GM23338 (cell line): Measurements from ENCODE around the gene NLRC3. TPM values are rescaled to one million over a fixed set of nuclear protein-coding genes. Genes with fewer than 3 reads are reported as not detected.

ENCODE experiments used
- ATAC-seq: fragments of 200-7000 bp; cut with Tn5 transposase; 3 replicates; pipeline ENCODE4 v1.9.1; 2020
- DNase-seq: peaks from one replicate; pipeline ENCODE4 v3.0.0-alpha.2; 2015; ENCODE audit warnings: low spot score
- H2AFZ ChIP-seq: fragments of 200-600 bp; sonication (generic); 2 replicates; pipeline ENCODE4 v1.8.0; 2016; ENCODE audit warnings: antibody characterized with exemption, mild to moderate bottlenecking, moderate library complexity
- H3F3A ChIP-seq: fragments of 200-600 bp; sonication (generic); replicated peaks from 2 replicates; pipeline ENCODE4 v1.8.0; 2017; ENCODE audit warnings: antibody characterized with exemption, mixed run types, low read depth
- H3K27ac ChIP-seq: fragments of 200-600 bp; sonication (generic); 2 replicates; pipeline ENCODE4 v1.6.1; 2016; ENCODE audit warnings: low read depth
- H3K27me3 ChIP-seq: fragments of 200-600 bp; sonication (generic); 2 replicates; pipeline ENCODE4 v1.8.0; 2016; ENCODE audit warnings: mild to moderate bottlenecking, mixed run types, moderate library complexity; ENCODE audit not compliant: insufficient read depth
- H3K36me3 ChIP-seq: fragments of 200-600 bp; sonication (generic); 2 replicates; pipeline ENCODE4 v1.8.0; 2016; ENCODE audit warnings: mild to moderate bottlenecking; ENCODE audit not compliant: insufficient read depth
- H3K4me1 ChIP-seq: fragments of 200-600 bp; sonication (generic); 2 replicates; pipeline ENCODE4 v1.8.0; 2016; ENCODE audit warnings: mild to moderate bottlenecking, moderate library complexity; ENCODE audit not compliant: insufficient read depth
- H3K4me2 ChIP-seq: fragments of 200-600 bp; sonication (generic); 2 replicates; pipeline ENCODE4 v1.7.1; 2017; ENCODE audit warnings: mixed run types
- H3K4me3 ChIP-seq: fragments of 200-600 bp; sonication (generic); 2 replicates; pipeline ENCODE4 v1.6.1; 2016; ENCODE audit warnings: mixed run types
- H3K79me2 ChIP-seq: fragments of 200-600 bp; sonication (generic); replicated peaks from 2 replicates; pipeline ENCODE4 v1.8.0; 2017; ENCODE audit warnings: mild to moderate bottlenecking; ENCODE audit not compliant: insufficient read depth
- H3K9me2 ChIP-seq: fragments of 200-600 bp; sonication (generic); 2 replicates; pipeline ENCODE4 v1.8.0; 2017; ENCODE audit not compliant: insufficient read depth
- H4K20me1 ChIP-seq: fragments of 200-600 bp; sonication (generic); replicated peaks from 2 replicates; pipeline ENCODE4 v1.8.0; 2017; ENCODE audit warnings: mild to moderate bottlenecking; ENCODE audit not compliant: insufficient read depth
- H3K27ac Mint-ChIP-seq: 2 replicates; pipeline ENCODE4 v1.8.0; 2020; ENCODE audit warnings: inconsistent platforms, mild to moderate bottlenecking, moderate library complexity, mixed read lengths
- H3K27me3 Mint-ChIP-seq: 3 replicates; pipeline ENCODE4 v1.8.0; 2022; ENCODE audit warnings: low read depth, mild to moderate bottlenecking, moderate library complexity, mixed read lengths, inconsistent platforms; ENCODE audit not compliant: insufficient read depth, poor library complexity
- H3K36me3 Mint-ChIP-seq: 3 replicates; pipeline ENCODE4 v1.8.0; 2021; ENCODE audit warnings: low read depth, mild to moderate bottlenecking, inconsistent platforms, moderate library complexity, mixed read lengths
- H3K4me1 Mint-ChIP-seq: 3 replicates; pipeline ENCODE4 v1.8.0; 2020; ENCODE audit warnings: mild to moderate bottlenecking, inconsistent platforms, mixed read lengths
- H3K4me3 Mint-ChIP-seq: 3 replicates; pipeline ENCODE4 v1.8.0; 2021; ENCODE audit warnings: moderate library complexity, mild to moderate bottlenecking, inconsistent platforms, mixed read lengths
- H3K9me3 Mint-ChIP-seq: 3 replicates; pipeline ENCODE4 v1.8.0; 2020; ENCODE audit warnings: moderate library complexity, mild to moderate bottlenecking, inconsistent platforms, mixed read lengths
- ETS1 ChIP-seq: IDR thresholded peaks from 2 replicates; pipeline ENCODE4 v1.6.1; 2016; ENCODE audit warnings: antibody characterized with exemption
- EZH2 ChIP-seq: fragments of 200-600 bp; sonication (generic); IDR thresholded peaks from one replicate; pipeline ENCODE4 v1.8.0; 2017; ENCODE audit warnings: antibody characterized with exemption, mild to moderate bottlenecking, low read depth; ENCODE audit not compliant: unreplicated experiment
- EZH2phosphoT487 ChIP-seq: fragments of 200-600 bp; sonication (generic); IDR thresholded peaks from one replicate; pipeline ENCODE4 v1.8.1; 2018; ENCODE audit warnings: antibody characterized with exemption; ENCODE audit not compliant: unreplicated experiment
- NANOG ChIP-seq: IDR thresholded peaks from 2 replicates; pipeline ENCODE4 v1.6.1; 2016; ENCODE audit warnings: antibody characterized with exemption, borderline replicate concordance
- POLR2AphosphoS5 ChIP-seq: IDR thresholded peaks from 2 replicates; pipeline ENCODE4 v1.6.1; 2016; ENCODE audit warnings: antibody characterized with exemption, low read depth
- STAT1 ChIP-seq: IDR thresholded peaks from one replicate; pipeline ENCODE4 v1.6.1; 2016; ENCODE audit warnings: antibody characterized with exemption; ENCODE audit not compliant: unreplicated experiment
- ZNF114 ChIP-seq: fragments of 250-450 bp; sonication (Bioruptor Pico); IDR thresholded peaks from 2 replicates; pipeline ENCODE4 v1.5.0; 2020; ENCODE audit warnings: mild to moderate bottlenecking, moderate library complexity
- ZNF331 ChIP-seq: fragments of 250-450 bp; sonication (Bioruptor Pico); IDR thresholded peaks from 2 replicates; pipeline ENCODE4 v1.5.0; 2020; ENCODE audit warnings: low read depth, mild to moderate bottlenecking, moderate library complexity
- polyA plus RNA-seq: library from polyadenylated mRNA; unstranded; fragments of >200 nt; fragmentation: Nextera tagmentation; extraction: Ambion mirVana; gene quantifications from 2 replicates; pipeline ENCODE4 v1.2.1, GENCODE V29; 2016
- total RNA-seq: library from RNA; depleted of rRNA; stranded (reverse); fragments of >200 nt; shearing (Covaris generic); gene quantifications from 2 replicates; pipeline ENCODE4 v1.2.3, GENCODE V29; 2014
- TF ChIP-seq, protein P1 (sequence below): IDR thresholded peaks from one replicate; pipeline ENCODE4 v1.6.1; 2018; ENCODE audit warnings: antibody characterized with exemption; ENCODE audit not compliant: unreplicated experiment
- TF ChIP-seq, protein P2 (sequence below): fragments of 250-450 bp; sonication (Bioruptor Pico); IDR thresholded peaks from 2 replicates; pipeline ENCODE4 v1.5.0; 2020; ENCODE audit warnings: mild to moderate bottlenecking, moderate library complexity

Gene NLRC3
- total and polyA plus RNA-seq, 2 experiments from 2014 or later = 0.11 to 0.49 TPM

- TF ChIP-seq, protein P1, sequence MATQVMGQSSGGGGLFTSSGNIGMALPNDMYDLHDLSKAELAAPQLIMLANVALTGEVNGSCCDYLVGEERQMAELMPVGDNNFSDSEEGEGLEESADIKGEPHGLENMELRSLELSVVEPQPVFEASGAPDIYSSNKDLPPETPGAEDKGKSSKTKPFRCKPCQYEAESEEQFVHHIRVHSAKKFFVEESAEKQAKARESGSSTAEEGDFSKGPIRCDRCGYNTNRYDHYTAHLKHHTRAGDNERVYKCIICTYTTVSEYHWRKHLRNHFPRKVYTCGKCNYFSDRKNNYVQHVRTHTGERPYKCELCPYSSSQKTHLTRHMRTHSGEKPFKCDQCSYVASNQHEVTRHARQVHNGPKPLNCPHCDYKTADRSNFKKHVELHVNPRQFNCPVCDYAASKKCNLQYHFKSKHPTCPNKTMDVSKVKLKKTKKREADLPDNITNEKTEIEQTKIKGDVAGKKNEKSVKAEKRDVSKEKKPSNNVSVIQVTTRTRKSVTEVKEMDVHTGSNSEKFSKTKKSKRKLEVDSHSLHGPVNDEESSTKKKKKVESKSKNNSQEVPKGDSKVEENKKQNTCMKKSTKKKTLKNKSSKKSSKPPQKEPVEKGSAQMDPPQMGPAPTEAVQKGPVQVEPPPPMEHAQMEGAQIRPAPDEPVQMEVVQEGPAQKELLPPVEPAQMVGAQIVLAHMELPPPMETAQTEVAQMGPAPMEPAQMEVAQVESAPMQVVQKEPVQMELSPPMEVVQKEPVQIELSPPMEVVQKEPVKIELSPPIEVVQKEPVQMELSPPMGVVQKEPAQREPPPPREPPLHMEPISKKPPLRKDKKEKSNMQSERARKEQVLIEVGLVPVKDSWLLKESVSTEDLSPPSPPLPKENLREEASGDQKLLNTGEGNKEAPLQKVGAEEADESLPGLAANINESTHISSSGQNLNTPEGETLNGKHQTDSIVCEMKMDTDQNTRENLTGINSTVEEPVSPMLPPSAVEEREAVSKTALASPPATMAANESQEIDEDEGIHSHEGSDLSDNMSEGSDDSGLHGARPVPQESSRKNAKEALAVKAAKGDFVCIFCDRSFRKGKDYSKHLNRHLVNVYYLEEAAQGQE = no peak
- TF ChIP-seq EZH2phosphoT487 = no peak
These were observed 21.9 kb upstream of the NLRC3 start (continued) for GRCh38 chr16:3599121-3599520.

DNA sequence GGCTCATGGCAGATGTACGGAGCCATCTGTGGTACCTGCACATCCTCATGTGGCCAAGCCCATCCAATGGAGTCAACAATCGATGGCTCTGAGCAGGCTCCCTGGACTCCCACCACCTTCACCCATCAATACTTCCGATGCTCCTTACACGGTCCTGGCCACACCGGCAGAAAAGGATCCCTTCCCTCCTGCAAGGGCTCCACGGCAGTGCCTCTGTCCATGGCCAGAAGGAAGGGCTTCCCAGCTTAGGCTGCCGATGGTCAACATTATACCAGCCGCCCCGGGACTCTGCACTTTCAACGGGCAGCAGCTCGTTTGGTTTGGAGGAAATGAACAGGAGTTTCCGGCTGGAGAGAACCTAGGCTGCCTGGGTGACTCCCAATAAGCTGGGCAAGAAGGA lies 21.0 kb upstream of the NLRC3 start:
- no peak overlapping the region for H3K4me3 Mint-ChIP-seq
- H3K36me3 Mint-ChIP-seq = peaks cover 70% of the 10 kb centered on the region
- H3K4me3 ChIP-seq = no peak overlapping the region
- no peaks in the 10 kb centered on the region for H4K20me1 ChIP-seq
- H3K9me3 Mint-ChIP-seq = peaks cover 30% of the 10 kb centered on the region
- no peaks in the 10 kb centered on the region for H3K27me3 ChIP-seq
- H3K9me2 ChIP-seq = no peaks in the 10 kb centered on the region
- TF ChIP-seq ETS1 (no peak), ZNF114 (CRISPR knock-in tag) (no peak), POLR2AphosphoS5 (no peak)
- DNase-seq (no peak), ATAC-seq (no peak)
- no peak overlapping the region for H3K4me2 ChIP-seq
- H3K27ac ChIP-seq = no peak overlapping the region
- no peaks in the 10 kb centered on the region for H3K79me2 ChIP-seq
- no peak overlapping the region for H2AFZ ChIP-seq
- peaks cover 10% of the 10 kb centered on the region for H3K36me3 ChIP-seq
- H3K27ac Mint-ChIP-seq = no peak overlapping the region
- H3K27me3 Mint-ChIP-seq = peaks cover 7% of the 10 kb centered on the region
- H3F3A ChIP-seq = no peaks in the 10 kb centered on the region
- no peaks in the 10 kb centered on the region for H3K4me1 Mint-ChIP-seq
- H3K4me1 ChIP-seq = no peaks in the 10 kb centered on the region

DNA sequence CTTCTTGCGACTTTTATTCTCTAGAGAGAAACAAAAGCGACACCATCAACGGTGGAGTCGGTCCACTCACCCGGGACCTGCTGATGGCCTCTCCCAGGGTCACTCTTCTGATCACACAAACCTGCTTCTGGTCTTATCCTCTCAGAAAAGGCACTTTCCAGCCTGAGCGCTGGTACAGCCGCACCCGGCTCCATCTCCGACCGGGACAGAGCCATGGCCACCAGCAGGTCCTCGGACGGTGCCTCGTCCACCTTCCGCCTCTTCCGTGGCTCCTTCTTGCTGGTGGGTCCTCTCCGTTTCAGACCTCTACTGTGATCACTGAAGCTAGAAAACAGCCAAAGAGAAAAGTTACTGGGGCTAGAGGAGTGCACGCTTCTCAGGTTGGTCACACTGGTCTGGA lies 20.5 kb upstream of the NLRC3 start:
- no peaks in the 10 kb centered on the region for H4K20me1 ChIP-seq
- H3K27me3 Mint-ChIP-seq = peaks cover 7% of the 10 kb centered on the region
- H3K79me2 ChIP-seq = no peaks in the 10 kb centered on the region
- no peak overlapping the region for H2AFZ ChIP-seq
- DNase-seq (no peak), ATAC-seq (no peak)
- no peaks in the 10 kb centered on the region for H3K9me2 ChIP-seq
- no peaks in the 10 kb centered on the region for H3F3A ChIP-seq
- no peak overlapping the region for H3K27ac ChIP-seq
- no peaks in the 10 kb centered on the region for H3K4me1 Mint-ChIP-seq
- no peak overlapping the region for H3K27ac Mint-ChIP-seq
- no peak overlapping the region for H3K4me2 ChIP-seq
- H3K4me1 ChIP-seq = no peaks in the 10 kb centered on the region
- H3K27me3 ChIP-seq = no peaks in the 10 kb centered on the region
- H3K36me3 ChIP-seq = peaks cover 10% of the 10 kb centered on the region
- H3K9me3 Mint-ChIP-seq = peaks cover 30% of the 10 kb centered on the region
- H3K4me3 ChIP-seq = no peak overlapping the region
- no peak overlapping the region for H3K4me3 Mint-ChIP-seq
- peaks cover 64% of the 10 kb centered on the region for H3K36me3 Mint-ChIP-seq
- TF ChIP-seq, protein P2, sequence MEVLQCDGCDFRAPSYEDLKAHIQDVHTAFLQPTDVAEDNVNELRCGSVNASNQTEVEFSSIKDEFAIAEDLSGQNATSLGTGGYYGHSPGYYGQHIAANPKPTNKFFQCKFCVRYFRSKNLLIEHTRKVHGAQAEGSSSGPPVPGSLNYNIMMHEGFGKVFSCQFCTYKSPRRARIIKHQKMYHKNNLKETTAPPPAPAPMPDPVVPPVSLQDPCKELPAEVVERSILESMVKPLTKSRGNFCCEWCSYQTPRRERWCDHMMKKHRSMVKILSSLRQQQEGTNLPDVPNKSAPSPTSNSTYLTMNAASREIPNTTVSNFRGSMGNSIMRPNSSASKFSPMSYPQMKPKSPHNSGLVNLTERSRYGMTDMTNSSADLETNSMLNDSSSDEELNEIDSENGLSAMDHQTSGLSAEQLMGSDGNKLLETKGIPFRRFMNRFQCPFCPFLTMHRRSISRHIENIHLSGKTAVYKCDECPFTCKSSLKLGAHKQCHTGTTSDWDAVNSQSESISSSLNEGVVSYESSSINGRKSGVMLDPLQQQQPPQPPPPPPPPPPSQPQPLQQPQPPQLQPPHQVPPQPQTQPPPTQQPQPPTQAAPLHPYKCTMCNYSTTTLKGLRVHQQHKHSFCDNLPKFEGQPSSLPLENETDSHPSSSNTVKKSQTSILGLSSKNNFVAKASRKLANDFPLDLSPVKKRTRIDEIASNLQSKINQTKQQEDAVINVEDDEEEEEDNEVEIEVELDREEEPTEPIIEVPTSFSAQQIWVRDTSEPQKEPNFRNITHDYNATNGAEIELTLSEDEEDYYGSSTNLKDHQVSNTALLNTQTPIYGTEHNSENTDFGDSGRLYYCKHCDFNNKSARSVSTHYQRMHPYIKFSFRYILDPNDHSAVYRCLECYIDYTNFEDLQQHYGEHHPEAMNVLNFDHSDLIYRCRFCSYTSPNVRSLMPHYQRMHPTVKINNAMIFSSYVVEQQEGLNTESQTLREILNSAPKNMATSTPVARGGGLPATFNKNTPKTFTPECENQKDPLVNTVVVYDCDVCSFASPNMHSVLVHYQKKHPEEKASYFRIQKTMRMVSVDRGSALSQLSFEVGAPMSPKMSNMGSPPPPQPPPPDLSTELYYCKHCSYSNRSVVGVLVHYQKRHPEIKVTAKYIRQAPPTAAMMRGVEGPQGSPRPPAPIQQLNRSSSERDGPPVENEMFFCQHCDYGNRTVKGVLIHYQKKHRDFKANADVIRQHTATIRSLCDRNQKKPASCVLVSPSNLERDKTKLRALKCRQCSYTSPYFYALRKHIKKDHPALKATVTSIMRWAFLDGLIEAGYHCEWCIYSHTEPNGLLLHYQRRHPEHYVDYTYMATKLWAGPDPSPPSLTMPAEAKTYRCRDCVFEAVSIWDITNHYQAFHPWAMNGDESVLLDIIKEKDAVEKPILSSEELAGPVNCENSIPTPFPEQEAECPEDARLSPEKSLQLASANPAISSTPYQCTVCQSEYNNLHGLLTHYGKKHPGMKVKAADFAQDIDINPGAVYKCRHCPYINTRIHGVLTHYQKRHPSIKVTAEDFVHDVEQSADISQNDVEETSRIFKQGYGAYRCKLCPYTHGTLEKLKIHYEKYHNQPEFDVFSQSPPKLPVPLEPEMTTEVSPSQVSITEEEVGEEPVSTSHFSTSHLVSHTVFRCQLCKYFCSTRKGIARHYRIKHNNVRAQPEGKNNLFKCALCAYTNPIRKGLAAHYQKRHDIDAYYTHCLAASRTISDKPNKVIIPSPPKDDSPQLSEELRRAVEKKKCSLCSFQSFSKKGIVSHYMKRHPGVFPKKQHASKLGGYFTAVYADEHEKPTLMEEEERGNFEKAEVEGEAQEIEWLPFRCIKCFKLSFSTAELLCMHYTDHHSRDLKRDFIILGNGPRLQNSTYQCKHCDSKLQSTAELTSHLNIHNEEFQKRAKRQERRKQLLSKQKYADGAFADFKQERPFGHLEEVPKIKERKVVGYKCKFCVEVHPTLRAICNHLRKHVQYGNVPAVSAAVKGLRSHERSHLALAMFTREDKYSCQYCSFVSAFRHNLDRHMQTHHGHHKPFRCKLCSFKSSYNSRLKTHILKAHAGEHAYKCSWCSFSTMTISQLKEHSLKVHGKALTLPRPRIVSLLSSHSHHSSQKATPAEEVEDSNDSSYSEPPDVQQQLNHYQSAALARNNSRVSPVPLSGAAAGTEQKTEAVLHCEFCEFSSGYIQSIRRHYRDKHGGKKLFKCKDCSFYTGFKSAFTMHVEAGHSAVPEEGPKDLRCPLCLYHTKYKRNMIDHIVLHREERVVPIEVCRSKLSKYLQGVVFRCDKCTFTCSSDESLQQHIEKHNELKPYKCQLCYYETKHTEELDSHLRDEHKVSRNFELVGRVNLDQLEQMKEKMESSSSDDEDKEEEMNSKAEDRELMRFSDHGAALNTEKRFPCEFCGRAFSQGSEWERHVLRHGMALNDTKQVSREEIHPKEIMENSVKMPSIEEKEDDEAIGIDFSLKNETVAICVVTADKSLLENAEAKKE (CRISPR knock-in tag) = no peak
- TF ChIP-seq EZH2 (no peak), EZH2phosphoT487 (no peak), STAT1 (no peak), POLR2AphosphoS5 (no peak), ZNF331 (CRISPR knock-in tag) (no peak), NANOG (no peak)
